ENCODE measurements around the gene ADGRV1.

The ADGRV1 gene

DNA sequence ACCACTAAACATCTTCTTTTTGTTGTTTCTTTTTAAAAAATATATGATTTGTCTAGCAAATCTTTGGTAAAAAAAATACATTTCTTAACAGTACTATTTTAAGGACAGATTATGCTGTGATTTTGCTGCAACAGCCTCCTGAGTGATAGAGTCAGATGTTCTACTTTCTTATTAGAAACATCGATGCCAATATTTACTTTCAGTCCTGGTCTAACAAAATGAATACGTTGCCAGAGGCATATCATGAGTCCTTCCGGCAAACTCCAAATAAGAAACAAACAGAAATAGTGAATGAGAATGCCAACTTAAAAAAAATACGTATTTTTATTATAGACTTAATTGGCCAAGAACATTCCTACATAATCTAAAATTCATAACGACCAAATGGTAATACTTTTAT lies 371.5 kb downstream of the ADGRV1 start:
- no peaks in the 10 kb centered on the region for H3K9me3 ChIP-seq
- H3K27me3 ChIP-seq: no peaks in the 10 kb centered on the region
- no peak overlapping the region for H3K27ac ChIP-seq
- no peak overlapping the region for H3K9ac ChIP-seq
- TF ChIP-seq Cebpa-rat (IDR thresholded peaks at IDR 0.05): no peak
- H4K20me1 ChIP-seq: no peaks in the 10 kb centered on the region
- H3K4me3 ChIP-seq: no peak overlapping the region
- H3K36me3 ChIP-seq: no peaks in the 10 kb centered on the region
- no peaks in the 10 kb centered on the region for H3K4me1 ChIP-seq
- no peak overlapping the region for H3K4me2 ChIP-seq

DNA sequence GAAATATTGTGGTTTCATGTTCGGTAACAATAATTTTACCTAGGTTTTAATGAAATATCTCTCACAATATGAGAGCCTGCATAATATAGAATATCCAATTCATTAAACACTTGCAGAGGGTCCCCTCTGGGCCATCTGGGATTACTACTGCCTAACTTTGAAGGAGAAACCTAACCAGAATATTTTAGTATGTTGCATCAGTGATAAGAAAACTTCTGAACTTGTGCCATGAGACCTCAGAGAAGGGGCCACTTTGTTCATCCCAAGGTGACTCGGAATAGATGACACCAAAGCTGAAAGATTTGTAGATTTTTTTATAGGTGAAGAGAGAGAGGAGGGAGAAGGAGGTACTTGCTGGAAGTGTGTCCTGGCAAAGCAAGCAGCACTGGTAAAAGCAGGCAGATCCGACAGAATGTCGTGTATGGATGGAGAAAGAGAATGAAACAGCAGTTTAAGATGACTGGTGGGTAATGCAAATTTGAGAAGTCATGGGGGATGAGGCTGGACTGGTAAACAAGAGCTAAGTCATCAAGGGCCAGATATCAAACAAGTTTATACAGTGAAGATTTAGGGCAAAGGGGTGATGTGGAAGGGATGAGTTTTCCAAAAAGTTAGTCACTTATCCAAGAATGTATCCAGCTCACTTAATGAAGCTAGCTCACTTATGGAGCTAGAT lies 372.3 kb downstream of the ADGRV1 start:
- Histone ChIP-seq H3K9me3 (no peaks in the 10 kb centered on the region), H3K4me2 (no peak overlapping the region), H3K27me3 (no peaks in the 10 kb centered on the region), H4K20me1 (no peaks in the 10 kb centered on the region), H3K4me1 (no peaks in the 10 kb centered on the region), H3K27ac (no peak overlapping the region), H3K36me3 (no peaks in the 10 kb centered on the region), H3K9ac (no peak overlapping the region), H3K4me3 (no peak overlapping the region)
- no peak for TF ChIP-seq Cebpa-rat (IDR thresholded peaks at IDR 0.05)

- H3K9me3 ChIP-seq: no peaks in the 10 kb centered on the region
- no peaks in the 10 kb centered on the region for H3K36me3 ChIP-seq
- no peaks in the 10 kb centered on the region for H4K20me1 ChIP-seq
- no peak overlapping the region for H3K9ac ChIP-seq
- TF ChIP-seq Cebpa-rat (IDR thresholded peaks at IDR 0.05): no peak
- H3K4me1 ChIP-seq: no peaks in the 10 kb centered on the region
- no peak overlapping the region for H3K27ac ChIP-seq
- no peaks in the 10 kb centered on the region for H3K27me3 ChIP-seq
- no peak overlapping the region for H3K4me3 ChIP-seq
- H3K4me2 ChIP-seq: no peak overlapping the region
Measured at GRCh38 chr5:90932052-90932699, 373.6 kb downstream of the ADGRV1 start.

DNA sequence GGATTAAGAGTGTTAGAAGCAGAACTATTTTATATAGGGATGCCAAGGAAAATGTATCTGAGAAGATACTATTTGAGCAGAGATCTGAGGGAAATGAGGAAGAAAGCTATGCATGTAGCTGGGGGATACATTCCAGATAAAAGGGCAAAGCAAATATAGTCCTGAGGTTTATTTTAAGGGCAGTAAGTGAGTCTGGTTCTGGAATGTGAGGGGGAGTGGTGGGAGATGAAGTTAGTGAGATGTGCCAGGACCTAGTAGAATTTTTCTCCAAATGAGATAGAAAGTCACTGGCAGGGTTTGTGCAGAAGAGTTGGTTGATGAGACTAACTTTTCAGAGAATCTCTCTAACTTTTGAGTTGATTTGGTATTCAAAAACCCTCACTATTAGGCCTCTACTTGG lies 374.7 kb downstream of the ADGRV1 start:
- no peaks in the 10 kb centered on the region for H4K20me1 ChIP-seq
- H3K9ac ChIP-seq: no peak overlapping the region
- H3K36me3 ChIP-seq: no peaks in the 10 kb centered on the region
- no peaks in the 10 kb centered on the region for H3K27me3 ChIP-seq
- no peak overlapping the region for H3K27ac ChIP-seq
- H3K4me2 ChIP-seq: no peak overlapping the region
- no peaks in the 10 kb centered on the region for H3K4me1 ChIP-seq
- H3K4me3 ChIP-seq: no peak overlapping the region
- no peak for TF ChIP-seq Cebpa-rat (IDR thresholded peaks at IDR 0.05)
- H3K9me3 ChIP-seq: no peaks in the 10 kb centered on the region

DNA sequence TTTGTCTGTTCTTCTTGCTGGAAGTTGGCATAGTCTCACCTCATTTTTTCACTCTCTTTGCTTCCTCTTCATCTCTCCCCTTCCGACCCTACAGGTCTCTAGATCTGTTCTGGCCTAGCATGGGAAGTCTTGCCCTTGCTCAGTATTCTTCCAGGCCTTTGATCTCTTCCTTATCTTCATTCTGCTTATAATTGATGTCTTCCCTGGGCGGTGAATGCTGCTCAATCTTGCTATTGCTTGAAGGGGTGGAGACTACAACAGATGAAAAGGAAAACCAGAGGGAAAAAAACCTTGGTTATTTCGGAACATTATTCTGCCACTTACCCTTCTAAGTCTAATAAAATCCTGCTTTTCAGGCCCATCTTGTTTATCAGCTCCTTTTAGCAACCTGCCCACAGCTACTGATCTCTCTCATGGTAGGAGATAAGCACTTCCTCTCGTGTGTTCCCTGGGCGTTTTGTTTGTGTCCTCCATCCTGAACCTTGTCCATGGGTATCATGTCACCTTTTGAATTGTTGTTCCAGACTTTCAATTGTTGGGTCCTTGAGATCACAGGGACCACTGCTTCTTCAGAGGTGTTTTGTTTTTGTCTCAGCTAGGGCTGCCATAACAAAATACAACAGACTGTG lies 375.6 kb downstream of the ADGRV1 start:
- Histone ChIP-seq H3K36me3 (no peaks in the 10 kb centered on the region), H3K4me2 (no peak overlapping the region), H3K27ac (no peak overlapping the region), H3K9me3 (no peaks in the 10 kb centered on the region), H3K27me3 (no peaks in the 10 kb centered on the region), H3K4me1 (no peaks in the 10 kb centered on the region), H4K20me1 (no peaks in the 10 kb centered on the region), H3K4me3 (no peak overlapping the region), H3K9ac (no peak overlapping the region)
- TF ChIP-seq Cebpa-rat (IDR thresholded peaks at IDR 0.05): no peak

GRCh38 chr5:90934738-90935137 lies 376.1 kb downstream of the ADGRV1 start:
- H3K9me3 ChIP-seq: no peaks in the 10 kb centered on the region
- no peaks in the 10 kb centered on the region for H4K20me1 ChIP-seq
- H3K9ac ChIP-seq: no peak overlapping the region
- TF ChIP-seq Cebpa-rat (IDR thresholded peaks at IDR 0.05): no peak
- no peak overlapping the region for H3K4me2 ChIP-seq
- peaks cover under 1% of the 10 kb centered on the region; the same call in 1 of the 2 replicates for H3K4me1 ChIP-seq
- H3K4me3 ChIP-seq: no peak overlapping the region
- H3K36me3 ChIP-seq: no peaks in the 10 kb centered on the region
- no peaks in the 10 kb centered on the region for H3K27me3 ChIP-seq
- no peak overlapping the region for H3K27ac ChIP-seq

DNA sequence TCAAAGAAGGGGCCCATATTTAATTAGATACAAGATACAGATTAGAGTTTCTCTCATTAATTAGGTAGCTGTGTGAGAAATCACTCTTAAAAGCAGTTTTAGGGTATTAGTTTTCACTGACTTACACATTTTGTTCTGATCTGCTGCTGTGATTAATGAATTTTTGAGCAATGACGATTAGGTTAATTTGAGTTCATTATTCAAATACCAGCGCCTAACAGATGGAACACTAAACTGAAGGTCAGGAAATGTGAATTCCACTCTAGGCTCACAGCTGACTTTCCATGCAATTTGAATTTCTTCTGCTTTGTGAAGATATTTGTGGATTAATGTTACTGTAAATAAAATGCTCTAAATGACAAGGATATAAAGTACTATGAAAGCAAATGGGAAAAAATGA lies 380.6 kb downstream of the ADGRV1 start:
- Histone ChIP-seq H3K36me3 (no peaks in the 10 kb centered on the region), H4K20me1 (no peaks in the 10 kb centered on the region), H3K4me2 (no peak overlapping the region), H3K4me3 (no peak overlapping the region), H3K9ac (no peak overlapping the region), H3K27ac (no peak overlapping the region), H3K9me3 (no peaks in the 10 kb centered on the region), H3K27me3 (no peaks in the 10 kb centered on the region), H3K4me1 (peaks cover 27% of the 10 kb centered on the region)
- TF ChIP-seq Cebpa-rat (IDR thresholded peaks at IDR 0.05): no peak

DNA sequence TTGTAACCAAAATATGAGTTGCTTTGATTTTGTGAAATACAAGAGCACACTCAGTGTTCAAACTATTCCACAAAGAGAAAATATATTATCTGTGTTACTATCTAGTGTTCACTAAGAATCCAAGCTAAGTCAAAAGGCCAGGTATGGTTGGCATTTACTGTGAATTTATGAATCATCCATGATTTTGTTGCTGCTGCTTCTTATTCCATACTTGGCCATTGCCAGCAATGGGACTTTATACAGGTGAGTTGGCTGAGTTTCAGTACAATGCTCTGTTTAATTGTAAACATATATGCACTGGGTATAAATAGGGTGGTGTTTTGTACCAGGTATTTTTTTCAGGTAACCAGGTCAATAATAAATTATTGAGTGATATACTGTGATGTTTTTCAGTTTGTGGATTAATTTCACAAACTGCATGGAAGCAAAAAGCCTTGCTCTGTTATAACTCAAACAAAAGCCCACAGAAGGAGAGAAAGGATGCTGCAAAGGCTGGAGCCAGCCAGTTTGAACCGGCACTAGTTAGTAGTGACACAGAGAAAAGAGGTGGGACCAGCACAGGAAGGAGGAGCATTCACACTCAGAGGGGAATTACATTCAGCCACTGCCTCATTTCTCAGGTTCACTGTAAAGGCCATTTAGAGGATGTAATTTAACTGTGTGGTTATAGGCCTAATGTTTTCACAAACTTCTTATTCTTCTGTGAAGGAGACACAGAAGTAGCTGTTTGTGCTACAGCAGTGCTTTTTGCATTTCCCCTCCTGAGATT lies 381.8 kb downstream of the ADGRV1 start:
- H3K36me3 ChIP-seq: no peaks in the 10 kb centered on the region
- peaks cover 27% of the 10 kb centered on the region for H3K4me1 ChIP-seq
- no peak overlapping the region for H3K27ac ChIP-seq
- H3K4me3 ChIP-seq: no peak overlapping the region
- no peaks in the 10 kb centered on the region for H4K20me1 ChIP-seq
- no peak for TF ChIP-seq Cebpa-rat (IDR thresholded peaks at IDR 0.05)
- H3K4me2 ChIP-seq: peak overlapping the region; percentile 51
- no peaks in the 10 kb centered on the region for H3K27me3 ChIP-seq
- H3K9ac ChIP-seq: no peak overlapping the region
- no peaks in the 10 kb centered on the region for H3K9me3 ChIP-seq

DNA sequence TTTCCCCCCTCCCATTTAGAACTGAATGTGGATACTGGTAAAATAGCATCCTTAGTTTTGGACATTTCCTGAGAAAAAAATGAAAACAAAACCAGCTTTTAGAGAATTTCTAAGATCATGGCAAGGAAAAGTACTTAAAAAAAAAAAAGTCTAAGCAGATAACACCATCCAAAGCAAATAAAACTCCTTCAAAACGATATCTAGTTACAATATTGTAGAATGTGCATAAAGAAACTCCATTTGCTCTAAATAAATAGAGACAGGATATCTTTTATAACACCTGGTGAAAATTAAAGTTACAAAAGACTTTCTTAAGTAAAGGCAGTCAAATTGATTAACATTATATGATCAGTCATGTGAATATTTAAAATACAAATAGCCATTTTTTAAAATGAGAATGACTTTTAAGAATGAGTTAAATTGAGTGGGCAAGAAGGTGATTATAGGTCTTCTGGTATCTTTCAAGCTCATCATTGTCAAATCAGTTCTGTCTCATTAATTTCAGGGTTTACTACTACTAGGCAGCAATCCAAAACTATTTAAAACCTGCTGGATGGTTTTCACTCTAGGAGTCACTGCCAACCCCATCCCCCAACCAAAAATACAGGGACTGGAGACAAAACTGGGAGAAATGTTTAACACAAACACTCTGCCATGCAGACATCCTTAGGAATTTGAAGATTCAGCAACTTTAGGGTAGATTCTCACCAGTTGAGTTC lies 382.6 kb downstream of the ADGRV1 start:
- Histone ChIP-seq H3K9ac (no peak overlapping the region), H3K4me2 (peak overlapping the region; percentile 51), H3K27ac (no peak overlapping the region)

More for the DNA sequence above, 382.6 kb downstream of the ADGRV1 start:
- TF ChIP-seq Cebpa-rat (IDR thresholded peaks at IDR 0.05): no peak
- Histone ChIP-seq H3K4me1 (peaks cover 27% of the 10 kb centered on the region), H3K27me3 (no peaks in the 10 kb centered on the region), H3K4me3 (no peak overlapping the region), H3K36me3 (no peaks in the 10 kb centered on the region), H4K20me1 (no peaks in the 10 kb centered on the region), H3K9me3 (no peaks in the 10 kb centered on the region)
